Liver (tissue), 9 donors: Measurements from ENCODE around the gene DLX2. TPM values are rescaled to one million over a fixed set of nuclear protein-coding genes. Genes with fewer than 3 reads are reported as not detected.

Source experiments
- DNase-seq: peaks from one replicate; pipeline ENCODE4 v3.0.0-alpha.2; 2017; ENCODE audit warnings: low spot score
- H3K27ac ChIP-seq, 2 donors: one replicate each; pipeline ENCODE4 v1.7.0; 2013; ENCODE audit warnings: inconsistent platforms in 2 of 2, low read length in 2 of 2, control low read depth in 1 of 2, low read depth in 1 of 2, mild to moderate bottlenecking in 1 of 2
- H3K27me3 ChIP-seq, 4 donors: one replicate each; pipeline versions ENCODE4 v1.6.1 to v1.7.0; 2013; ENCODE audit warnings: low read length in 3 of 4, inconsistent platforms in 1 of 4, mild to moderate bottlenecking in 1 of 4, moderate library complexity in 1 of 4; ENCODE audit not compliant: control insufficient read depth in 4 of 4, insufficient read depth in 4 of 4
- H3K36me3 ChIP-seq, 4 donors: one replicate each; pipeline versions ENCODE4 v1.6.1 to v1.7.0; 2013; ENCODE audit warnings: low read length in 3 of 4, mild to moderate bottlenecking in 3 of 4, low read depth in 1 of 4, moderate library complexity in 1 of 4; ENCODE audit not compliant: control insufficient read depth in 4 of 4, insufficient read depth in 3 of 4
- H3K4me1 ChIP-seq, 4 donors: one replicate each; pipeline versions ENCODE4 v1.6.1 to v1.7.0; 2013; ENCODE audit warnings: low read length in 3 of 4, mild to moderate bottlenecking in 3 of 4, moderate library complexity in 1 of 4; ENCODE audit not compliant: control insufficient read depth in 4 of 4, insufficient read depth in 4 of 4
- H3K4me3 ChIP-seq, 3 donors: one replicate each; pipeline versions ENCODE4 v1.6.1 to v1.7.0; 2013; ENCODE audit warnings: low read length in 3 of 3, control low read depth in 1 of 3, low read depth in 1 of 3, mild to moderate bottlenecking in 1 of 3
- H3K9ac ChIP-seq, 2 donors: one replicate each; pipeline ENCODE4 v1.7.0; 2013; ENCODE audit warnings: low read length in 2 of 2, mild to moderate bottlenecking in 2 of 2, moderate library complexity in 2 of 2, control low read depth in 1 of 2, low read depth in 1 of 2
- H3K9me3 ChIP-seq, 4 donors: one replicate each; pipeline versions ENCODE4 v1.6.1 to v1.7.0; 2013; ENCODE audit warnings: low read length in 3 of 4; ENCODE audit not compliant: control insufficient read depth in 4 of 4
- EGR1 ChIP-seq, 2 donors: IDR thresholded peaks; 2 replicates each; pipeline ENCODE4 v1.6.1; 2016 to 2018; ENCODE audit warnings: antibody characterized with exemption in 2 of 2, low read depth in 2 of 2
- FOXA1 ChIP-seq: IDR thresholded peaks from 2 replicates; pipeline ENCODE4 v1.6.1; 2016; ENCODE audit warnings: antibody characterized with exemption
- FOXA2 ChIP-seq: IDR thresholded peaks from 2 replicates; pipeline ENCODE4 v1.6.1; 2016; ENCODE audit warnings: antibody characterized with exemption
- GABPA ChIP-seq, 2 donors: IDR thresholded peaks in 1 of 2; conservative IDR thresholded peaks in 1 of 2; 2 replicates each; pipeline ENCODE4 v1.6.1; 2016; ENCODE audit warnings: antibody characterized with exemption in 2 of 2, mild to moderate bottlenecking in 1 of 2, moderate library complexity in 1 of 2
- HNF4A ChIP-seq, 2 donors: conservative IDR thresholded peaks; 2 replicates each; pipeline ENCODE4 v1.6.1; 2016; ENCODE audit warnings: antibody characterized with exemption in 2 of 2, mild to moderate bottlenecking in 2 of 2
- HNF4G ChIP-seq: IDR thresholded peaks from 2 replicates; pipeline ENCODE4 v1.6.1; 2016; ENCODE audit warnings: antibody characterized with exemption
- JUND ChIP-seq, 2 donors: IDR thresholded peaks; 2 replicates each; pipeline ENCODE4 v1.6.1; 2016; ENCODE audit warnings: antibody characterized with exemption in 2 of 2
- NR2F2 ChIP-seq: IDR thresholded peaks from 2 replicates; pipeline ENCODE4 v1.6.1; 2016; ENCODE audit warnings: antibody characterized with exemption
- RAD21 ChIP-seq, 2 donors: IDR thresholded peaks; 2 replicates each; pipeline ENCODE4 v1.6.1; 2016; ENCODE audit warnings: antibody characterized with exemption in 2 of 2, mild to moderate bottlenecking in 2 of 2
- REST ChIP-seq: IDR thresholded peaks from 2 replicates; pipeline ENCODE4 v1.6.1; 2016; ENCODE audit warnings: antibody characterized with exemption, mild to moderate bottlenecking
- SP1 ChIP-seq: IDR thresholded peaks from 2 replicates; pipeline ENCODE4 v1.6.1; 2018; ENCODE audit warnings: antibody characterized with exemption, mild to moderate bottlenecking
- TAF1 ChIP-seq: conservative IDR thresholded peaks from 2 replicates; pipeline ENCODE4 v1.6.1; 2016; ENCODE audit warnings: antibody characterized with exemption, mild to moderate bottlenecking
- YY1 ChIP-seq: IDR thresholded peaks from 2 replicates; pipeline ENCODE4 v1.6.1; 2016; ENCODE audit warnings: antibody characterized with exemption, mild to moderate bottlenecking
- whole genome bisulfite sequencing: extraction: QIAGEN DNeasy Blood & Tissue Kit; methylation state at CpG from one replicate; pipeline ENCODE4 v1.1.7; 2013; 5-methylcytosine and 5-hydroxymethylcytosine counted together
- polyA plus RNA-seq, 2 donors: library from polyadenylated mRNA; stranded (reverse) in 1 of 2; unstranded in 1 of 2; fragments of 200-250 nt in 1 of 2; fragments of >200 nt in 1 of 2; fragmentation: Nextera tagmentation in 1 of 2; extraction: Ambion mirVana in 1 of 2; gene quantifications; one replicate each; pipeline versions ENCODE4 v1.2.1 to v1.2.3, GENCODE V29; 2013 to 2015
- total RNA-seq, 2 donors: library from RNA; depleted of rRNA; stranded (reverse); fragments of >200 nt; gene quantifications; one replicate each; pipeline ENCODE4 v1.2.3, GENCODE V29; 2014
- TF ChIP-seq, protein P1 (sequence below): fragments of 150-350 bp; IDR thresholded peaks from 2 replicates; pipeline ENCODE4 v1.5.1; 2017; ENCODE audit warnings: improper control_type of control experiment, low read depth, low read length; ENCODE audit not compliant: missing input control
- donor health status: healthy.
- donor health status: healthy.
- donor health status: healthy.
- donor health status: healthy.
- donor health status: healthy.

Gene DLX2
- total and polyA plus RNA-seq, 4 donors: not detected

- Histone ChIP-seq H3K9me3 (no peaks in the 10 kb centered on the region), H3K4me1 (no peaks in the 10 kb centered on the region), H3K4me3 (no peak overlapping the region), H3K9ac (no peak overlapping the region), H3K36me3 (no peaks in the 10 kb centered on the region), H3K27ac (no peak overlapping the region), H3K27me3 (peaks cover 0 to 3% (median 0%) of the 10 kb centered on the region in 4 donors)
- TF ChIP-seq GABPA (IDR thresholded peaks at IDR 0.05 in 1 of 2, conservative IDR thresholded peaks at IDR 0.05 in 1 of 2): no peak
- TF ChIP-seq EGR1 (IDR thresholded peaks at IDR 0.05; ENCODE audit: low read depth in 2 of 2): no peak
- TF ChIP-seq HNF4A (conservative IDR thresholded peaks at IDR 0.05): no peak
- no peak for TF ChIP-seq NR2F2
- DNase-seq: no peak
- 81% methylated on average over 3 of the region's 3 CpGs for WGBS
Observed at GRCh38 chr2:172134270-172134669, 31.6 kb upstream of the DLX2 start.

- H3K36me3 ChIP-seq: no peaks in the 10 kb centered on the region
- H3K27ac ChIP-seq: no peak overlapping the region
- H3K9me3 ChIP-seq: no peaks in the 10 kb centered on the region
- no peaks in the 10 kb centered on the region for H3K4me1 ChIP-seq
- 89% methylated on average over 5 of the region's 5 CpGs for WGBS
- DNase-seq: no peak
- peaks cover 0 to 3% (median 0%) of the 10 kb centered on the region in 4 donors for H3K27me3 ChIP-seq
- no peak overlapping the region for H3K4me3 ChIP-seq
- no peak overlapping the region for H3K9ac ChIP-seq
- TF ChIP-seq RAD21 (IDR thresholded peaks at IDR 0.05) (no peak), HNF4G (no peak), REST (no peak), JUND (IDR thresholded peaks at IDR 0.05) (no peak), GABPA (IDR thresholded peaks at IDR 0.05 in 1 of 2, conservative IDR thresholded peaks at IDR 0.05 in 1 of 2) (no peak), YY1 (no peak), TAF1 (no peak), FOXA1 (no peak), SP1 (no peak), FOXA2 (no peak)
- TF ChIP-seq, protein P1, sequence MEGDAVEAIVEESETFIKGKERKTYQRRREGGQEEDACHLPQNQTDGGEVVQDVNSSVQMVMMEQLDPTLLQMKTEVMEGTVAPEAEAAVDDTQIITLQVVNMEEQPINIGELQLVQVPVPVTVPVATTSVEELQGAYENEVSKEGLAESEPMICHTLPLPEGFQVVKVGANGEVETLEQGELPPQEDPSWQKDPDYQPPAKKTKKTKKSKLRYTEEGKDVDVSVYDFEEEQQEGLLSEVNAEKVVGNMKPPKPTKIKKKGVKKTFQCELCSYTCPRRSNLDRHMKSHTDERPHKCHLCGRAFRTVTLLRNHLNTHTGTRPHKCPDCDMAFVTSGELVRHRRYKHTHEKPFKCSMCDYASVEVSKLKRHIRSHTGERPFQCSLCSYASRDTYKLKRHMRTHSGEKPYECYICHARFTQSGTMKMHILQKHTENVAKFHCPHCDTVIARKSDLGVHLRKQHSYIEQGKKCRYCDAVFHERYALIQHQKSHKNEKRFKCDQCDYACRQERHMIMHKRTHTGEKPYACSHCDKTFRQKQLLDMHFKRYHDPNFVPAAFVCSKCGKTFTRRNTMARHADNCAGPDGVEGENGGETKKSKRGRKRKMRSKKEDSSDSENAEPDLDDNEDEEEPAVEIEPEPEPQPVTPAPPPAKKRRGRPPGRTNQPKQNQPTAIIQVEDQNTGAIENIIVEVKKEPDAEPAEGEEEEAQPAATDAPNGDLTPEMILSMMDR: no peak
Observed at GRCh38 chr2:172131713-172132555, 29.2 kb upstream of the DLX2 start.
